Suprapubic skin (tissue), 4 donors: ENCODE measurements around the gene ZNF583. TPM values are rescaled to one million over a fixed set of nuclear protein-coding genes. Genes with fewer than 3 reads are reported as not detected.

Experiments used
- DNase-seq, 2 donors: peaks; one replicate each; pipeline ENCODE4 v3.0.0-alpha.2; 2019; ENCODE audit warnings: low spot score in 2 of 2
- H3K27ac ChIP-seq: fragments of 200-600 bp; sonication (generic); one replicate; pipeline ENCODE4 v1.5.1; 2019
- H3K27me3 ChIP-seq: fragments of 200-600 bp; sonication (generic); one replicate; pipeline ENCODE4 v1.5.1; 2019
- H3K36me3 ChIP-seq: fragments of 200-600 bp; sonication (generic); one replicate; pipeline ENCODE4 v1.5.1; 2019
- H3K4me1 ChIP-seq: fragments of 200-600 bp; sonication (generic); one replicate; pipeline ENCODE4 v1.5.1; 2019
- H3K4me3 ChIP-seq: fragments of 200-600 bp; sonication (generic); one replicate; pipeline ENCODE4 v1.5.1; 2019; ENCODE audit warnings: mild to moderate bottlenecking
- H3K9me3 ChIP-seq: fragments of 200-600 bp; sonication (generic); one replicate; pipeline ENCODE4 v1.5.1; 2019
- EP300 ChIP-seq: sonication (generic); formaldehyde crosslinking; IDR thresholded peaks from one replicate; pipeline ENCODE4 v1.6.1; 2017; ENCODE audit warnings: antibody characterized with exemption
- POLR2A ChIP-seq, 2 donors: fragments of 450-650 bp; IDR thresholded peaks; one replicate each; pipeline ENCODE4 v1.6.1; 2017; ENCODE audit warnings: antibody characterized with exemption in 2 of 2, mild to moderate bottlenecking in 2 of 2, moderate library complexity in 2 of 2
- POLR2AphosphoS5 ChIP-seq, 3 donors: sonication (generic); formaldehyde crosslinking; IDR thresholded peaks; one replicate each; pipeline ENCODE4 v1.6.1; 2017; ENCODE audit warnings: antibody characterized with exemption in 3 of 3
- WGBS: methylation state at CpG from one replicate; pipeline ENCODE4 v1.1.5; 2018; 5-methylcytosine and 5-hydroxymethylcytosine counted together
- total RNA-seq, 4 donors: library from RNA; depleted of rRNA; stranded (reverse); fragments of >200 nt; gene quantifications; one replicate each; pipeline ENCODE4 v1.1.0, GENCODE V29; 2016
- TF ChIP-seq, protein P1 (sequence below), 2 donors: fragments of 200-600 bp in 1 of 2; fragments of 450-650 bp in 1 of 2; sonication (generic) in 1 of 2; IDR thresholded peaks; one replicate each; pipeline ENCODE4 v1.5.1; 2016 to 2019; ENCODE audit warnings: antibody characterized with exemption in 2 of 2, mild to moderate bottlenecking in 1 of 2, moderate library complexity in 1 of 2

The ZNF583 gene
- total RNA-seq, 4 donors from 2014 or later: 1.5 to 3.2 (median 2.3) TPM

DNA sequence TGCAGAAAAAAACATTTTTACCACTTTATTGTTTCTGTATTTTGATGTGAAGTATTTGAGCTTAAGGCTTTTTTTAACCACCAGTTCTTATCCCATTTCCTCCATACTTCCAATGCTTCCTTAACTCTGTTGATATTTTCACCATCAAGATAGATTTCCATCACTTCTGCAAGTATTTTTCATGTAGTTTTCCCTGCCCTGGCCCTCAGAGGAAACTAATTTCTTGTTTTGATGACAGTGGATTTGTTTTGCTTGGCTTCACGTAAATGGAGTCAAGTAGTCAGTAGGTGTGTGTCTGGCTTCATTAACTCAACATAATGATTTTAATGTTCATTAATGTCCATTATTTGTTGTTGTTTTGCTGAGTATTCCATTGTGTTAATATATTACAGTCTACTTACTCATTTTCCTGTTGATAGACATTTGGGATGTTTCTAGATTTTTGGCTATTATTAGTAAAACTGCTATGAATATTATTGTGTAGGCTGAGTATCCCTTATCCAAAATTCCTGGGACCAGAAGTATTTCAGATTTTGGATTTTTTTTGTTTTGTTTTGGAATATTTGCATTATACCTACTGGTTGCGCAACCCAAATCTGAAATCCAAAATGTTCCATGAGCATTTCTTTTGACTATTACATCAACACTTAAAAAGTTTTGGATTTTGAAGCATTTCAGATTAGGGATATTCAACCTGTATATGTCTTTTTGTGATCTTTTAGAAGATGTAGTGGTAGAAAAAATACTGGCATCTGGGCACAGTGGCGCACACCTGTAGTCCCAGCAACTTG is 34.1 kb upstream of the ZNF583 start:
- Histone ChIP-seq H3K36me3 (peaks cover 40% of the 10 kb centered on the region), H3K4me1 (peaks cover 14% of the 10 kb centered on the region), H3K9me3 (no peaks in the 10 kb centered on the region), H3K4me3 (no peak overlapping the region), H3K27me3 (no peaks in the 10 kb centered on the region), H3K27ac (no peak overlapping the region)
- whole genome bisulfite sequencing: 99% methylated on average over 3 of the region's 3 CpGs
- no peak for DNase-seq
- TF ChIP-seq POLR2A (IDR thresholded peaks at IDR 0.05): no peak
- TF ChIP-seq EP300: no peak
- no peak for TF ChIP-seq POLR2AphosphoS5 (IDR thresholded peaks at IDR 0.05)
- TF ChIP-seq, protein P1, sequence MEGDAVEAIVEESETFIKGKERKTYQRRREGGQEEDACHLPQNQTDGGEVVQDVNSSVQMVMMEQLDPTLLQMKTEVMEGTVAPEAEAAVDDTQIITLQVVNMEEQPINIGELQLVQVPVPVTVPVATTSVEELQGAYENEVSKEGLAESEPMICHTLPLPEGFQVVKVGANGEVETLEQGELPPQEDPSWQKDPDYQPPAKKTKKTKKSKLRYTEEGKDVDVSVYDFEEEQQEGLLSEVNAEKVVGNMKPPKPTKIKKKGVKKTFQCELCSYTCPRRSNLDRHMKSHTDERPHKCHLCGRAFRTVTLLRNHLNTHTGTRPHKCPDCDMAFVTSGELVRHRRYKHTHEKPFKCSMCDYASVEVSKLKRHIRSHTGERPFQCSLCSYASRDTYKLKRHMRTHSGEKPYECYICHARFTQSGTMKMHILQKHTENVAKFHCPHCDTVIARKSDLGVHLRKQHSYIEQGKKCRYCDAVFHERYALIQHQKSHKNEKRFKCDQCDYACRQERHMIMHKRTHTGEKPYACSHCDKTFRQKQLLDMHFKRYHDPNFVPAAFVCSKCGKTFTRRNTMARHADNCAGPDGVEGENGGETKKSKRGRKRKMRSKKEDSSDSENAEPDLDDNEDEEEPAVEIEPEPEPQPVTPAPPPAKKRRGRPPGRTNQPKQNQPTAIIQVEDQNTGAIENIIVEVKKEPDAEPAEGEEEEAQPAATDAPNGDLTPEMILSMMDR (IDR thresholded peaks at IDR 0.05): no peak

DNA sequence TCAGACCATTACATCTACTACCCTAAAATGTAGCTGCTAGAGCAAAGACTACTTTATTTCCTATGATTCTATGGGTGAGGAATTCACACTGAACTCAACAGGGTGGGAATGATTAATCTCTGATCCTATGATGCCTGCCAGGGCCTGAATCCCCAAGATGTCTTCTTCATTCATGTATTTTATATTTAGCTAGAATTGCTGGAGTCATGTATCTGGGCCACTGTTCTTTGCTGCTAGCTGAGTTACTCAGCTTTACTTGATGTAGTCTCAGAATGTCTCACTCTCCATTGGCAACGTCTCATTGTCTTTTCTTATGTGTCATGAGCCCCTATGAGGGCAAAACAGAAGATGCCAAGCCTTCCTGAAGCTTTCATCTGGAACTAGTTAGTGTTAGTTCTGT is 31.9 kb upstream of the ZNF583 start:
- peaks cover 14% of the 10 kb centered on the region for H3K4me1 ChIP-seq
- H3K4me3 ChIP-seq: no peak overlapping the region
- 72% methylated on average over 1 of the region's 1 CpG for WGBS
- peaks cover 17% of the 10 kb centered on the region for H3K9me3 ChIP-seq
- no peak for TF ChIP-seq POLR2AphosphoS5 (IDR thresholded peaks at IDR 0.05)
- TF ChIP-seq, protein P1 (IDR thresholded peaks at IDR 0.05): no peak
- no peak for TF ChIP-seq EP300
- TF ChIP-seq POLR2A (IDR thresholded peaks at IDR 0.05): no peak
- no peak overlapping the region for H3K27ac ChIP-seq
- peaks cover 62% of the 10 kb centered on the region for H3K36me3 ChIP-seq
- no peaks in the 10 kb centered on the region for H3K27me3 ChIP-seq
- no peak for DNase-seq

DNA sequence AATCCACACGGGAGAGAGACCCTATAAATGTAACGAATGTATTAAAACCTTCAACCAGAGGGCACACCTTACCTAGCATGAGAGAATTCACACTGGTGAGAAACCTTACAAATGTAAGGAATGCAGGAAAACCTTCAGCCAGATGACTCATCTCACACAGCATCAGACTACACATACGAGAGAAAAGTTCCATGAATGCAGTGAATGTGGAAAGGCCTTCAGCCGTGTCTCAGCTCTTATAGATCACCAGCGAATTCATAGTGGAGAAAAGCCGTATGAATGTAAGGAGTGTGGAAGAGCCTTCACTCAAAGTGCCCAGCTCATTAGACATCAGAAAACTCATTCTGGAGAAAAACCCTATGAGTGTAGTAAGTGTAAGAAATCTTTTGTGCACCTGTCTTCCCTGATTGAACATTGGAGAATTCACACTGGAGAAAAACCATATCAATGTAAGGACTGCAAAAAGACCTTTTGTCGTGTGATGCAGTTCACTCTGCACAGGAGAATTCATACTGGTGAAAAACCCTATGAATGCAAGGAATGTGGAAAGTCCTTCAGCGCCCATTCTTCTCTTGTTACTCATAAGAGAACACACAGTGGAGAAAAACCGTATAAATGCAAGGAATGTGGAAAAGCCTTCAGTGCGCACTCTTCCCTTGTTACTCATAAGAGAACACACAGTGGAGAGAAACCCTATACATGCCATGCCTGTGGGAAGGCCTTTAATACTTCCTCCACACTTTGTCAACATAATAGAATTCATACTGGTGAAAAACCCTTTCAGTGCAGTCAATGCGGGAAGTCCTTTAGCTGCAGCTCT is 26.8 kb upstream of the ZNF583 start:
- DNase-seq: no peak
- H3K27me3 ChIP-seq: no peaks in the 10 kb centered on the region
- peaks cover 41% of the 10 kb centered on the region for H3K9me3 ChIP-seq
- no peaks in the 10 kb centered on the region for H3K4me1 ChIP-seq
- H3K4me3 ChIP-seq: no peak overlapping the region
- peaks cover 68% of the 10 kb centered on the region for H3K36me3 ChIP-seq
- WGBS: 96% methylated on average over 11 of the region's 11 CpGs
- H3K27ac ChIP-seq: no peak overlapping the region
- no peak for TF ChIP-seq EP300
- TF ChIP-seq POLR2A (IDR thresholded peaks at IDR 0.05): no peak
- TF ChIP-seq, protein P1 (IDR thresholded peaks at IDR 0.05): no peak

DNA sequence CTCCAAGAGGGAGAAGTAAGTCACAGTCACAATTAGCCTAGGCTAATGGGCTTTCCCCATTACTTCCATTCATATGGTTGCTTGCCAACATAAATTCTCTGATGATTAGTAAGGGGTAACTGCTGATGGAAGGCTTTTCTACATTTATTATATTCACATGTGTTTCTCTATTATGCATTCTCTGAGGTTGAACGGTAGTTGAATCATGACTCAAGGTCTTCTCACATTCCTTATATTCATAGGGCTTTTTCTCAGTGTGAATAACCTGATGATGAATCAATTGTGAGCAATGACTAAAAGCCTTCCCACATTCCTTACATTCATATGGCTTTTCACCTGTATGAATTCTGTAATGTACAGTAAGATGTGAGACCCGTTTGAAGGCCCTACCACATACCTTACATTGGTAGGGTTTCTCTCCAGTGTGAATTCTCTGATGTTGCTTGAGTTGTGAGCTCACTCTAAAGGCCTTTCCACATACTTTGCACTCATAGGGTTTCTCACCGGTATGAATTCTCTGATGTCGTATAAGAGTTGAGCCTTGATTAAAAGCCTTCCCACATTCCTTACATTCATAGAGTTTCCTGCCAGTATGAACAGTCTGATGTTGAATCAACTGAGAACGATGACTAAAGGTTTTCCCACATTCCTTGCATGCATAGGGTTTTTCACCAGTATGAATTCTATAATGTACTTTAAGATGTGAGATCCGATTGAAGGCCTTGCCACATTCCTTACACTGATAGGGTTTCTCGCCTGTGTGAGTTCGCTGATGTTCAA is 20.1 kb upstream of the ZNF583 start:
- TF ChIP-seq, protein P1 (IDR thresholded peaks at IDR 0.05): no peak
- no peak for TF ChIP-seq POLR2AphosphoS5 (IDR thresholded peaks at IDR 0.05)
- TF ChIP-seq EP300: no peak
- no peak for TF ChIP-seq POLR2A (IDR thresholded peaks at IDR 0.05)
- H3K4me1 ChIP-seq: no peaks in the 10 kb centered on the region
- H3K36me3 ChIP-seq: peaks cover 36% of the 10 kb centered on the region
- DNase-seq: no peak
- no peak overlapping the region for H3K4me3 ChIP-seq
- peaks cover 18% of the 10 kb centered on the region for H3K9me3 ChIP-seq
- H3K27ac ChIP-seq: no peak overlapping the region
- H3K27me3 ChIP-seq: no peaks in the 10 kb centered on the region
- WGBS: 92% methylated on average over 8 of the region's 8 CpGs
